ENCODE data around the gene LRRTM1.

LRRTM1 gene, protein sequence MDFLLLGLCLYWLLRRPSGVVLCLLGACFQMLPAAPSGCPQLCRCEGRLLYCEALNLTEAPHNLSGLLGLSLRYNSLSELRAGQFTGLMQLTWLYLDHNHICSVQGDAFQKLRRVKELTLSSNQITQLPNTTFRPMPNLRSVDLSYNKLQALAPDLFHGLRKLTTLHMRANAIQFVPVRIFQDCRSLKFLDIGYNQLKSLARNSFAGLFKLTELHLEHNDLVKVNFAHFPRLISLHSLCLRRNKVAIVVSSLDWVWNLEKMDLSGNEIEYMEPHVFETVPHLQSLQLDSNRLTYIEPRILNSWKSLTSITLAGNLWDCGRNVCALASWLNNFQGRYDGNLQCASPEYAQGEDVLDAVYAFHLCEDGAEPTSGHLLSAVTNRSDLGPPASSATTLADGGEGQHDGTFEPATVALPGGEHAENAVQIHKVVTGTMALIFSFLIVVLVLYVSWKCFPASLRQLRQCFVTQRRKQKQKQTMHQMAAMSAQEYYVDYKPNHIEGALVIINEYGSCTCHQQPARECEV

DNA sequence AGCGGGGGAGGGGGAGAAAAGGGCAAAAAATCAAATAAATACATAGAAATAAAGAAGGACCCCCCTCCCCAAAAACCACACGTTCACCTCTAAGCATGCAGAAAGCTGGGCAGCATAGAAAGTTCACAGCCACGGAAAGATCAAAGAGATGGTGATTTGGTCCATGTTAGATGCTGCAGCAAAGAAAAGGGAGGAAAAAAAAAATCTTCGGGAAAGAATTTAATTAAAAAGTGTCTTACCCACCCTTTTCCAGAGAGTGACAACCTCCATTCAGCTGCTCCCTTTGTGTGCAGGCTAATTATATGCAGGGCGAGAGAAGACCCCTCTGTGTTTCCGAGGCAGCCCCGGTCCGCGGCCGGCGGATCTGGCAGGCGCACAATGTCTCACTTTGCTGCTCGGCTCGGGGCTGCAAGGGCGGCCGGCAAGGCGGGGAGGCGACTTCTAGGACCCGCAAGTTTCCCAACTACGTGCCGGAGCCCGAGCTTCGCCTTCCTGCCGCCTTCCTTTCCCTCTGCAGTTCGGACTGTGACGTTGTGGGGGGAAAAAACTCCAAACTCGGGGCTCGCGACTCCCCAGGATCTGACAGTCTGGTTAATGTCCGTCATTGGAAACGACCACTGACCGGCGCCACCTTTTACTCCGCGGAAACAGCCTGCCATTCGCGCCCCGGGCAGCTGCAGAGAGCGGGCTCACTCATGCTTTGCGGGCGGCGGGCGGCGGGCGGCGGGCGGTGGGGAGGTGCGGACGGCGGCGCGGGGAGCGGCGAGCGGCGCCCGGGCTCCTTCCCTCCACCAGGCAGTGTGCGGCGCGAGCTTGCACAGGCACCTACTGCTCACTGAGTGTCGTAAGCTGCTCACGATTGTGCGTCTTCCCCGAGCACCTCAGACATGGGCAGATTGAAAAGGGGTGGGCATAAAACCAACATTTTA is at the start of gene LRRTM1:
LRRTM1 (minus strand) TSS at position 844 of the 929 bp plus-strand sequence. CDS start 933 bp downstream, outside the sequence.
- DNase-seq = no peak

DNA sequence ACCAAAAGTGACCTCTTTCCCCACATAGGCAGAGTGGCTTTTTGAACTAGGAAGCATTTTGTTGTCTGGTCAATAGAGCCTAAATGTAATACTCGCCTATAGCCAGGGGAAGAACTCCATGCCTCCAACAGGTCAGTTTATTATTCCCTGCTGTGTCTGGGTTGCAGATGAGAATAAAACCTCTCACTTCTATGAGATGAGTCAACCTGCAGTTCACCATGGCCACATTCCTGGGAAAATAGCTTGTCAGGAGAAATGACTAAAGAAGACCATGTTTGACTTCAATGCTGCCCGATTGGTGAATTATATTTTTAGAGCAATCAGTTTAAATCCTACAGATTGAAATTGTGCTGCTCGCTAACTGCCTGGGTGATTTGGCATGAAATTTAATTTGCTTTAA is 46.7 kb upstream of the LRRTM1 start:
- no peak for DNase-seq

DNA sequence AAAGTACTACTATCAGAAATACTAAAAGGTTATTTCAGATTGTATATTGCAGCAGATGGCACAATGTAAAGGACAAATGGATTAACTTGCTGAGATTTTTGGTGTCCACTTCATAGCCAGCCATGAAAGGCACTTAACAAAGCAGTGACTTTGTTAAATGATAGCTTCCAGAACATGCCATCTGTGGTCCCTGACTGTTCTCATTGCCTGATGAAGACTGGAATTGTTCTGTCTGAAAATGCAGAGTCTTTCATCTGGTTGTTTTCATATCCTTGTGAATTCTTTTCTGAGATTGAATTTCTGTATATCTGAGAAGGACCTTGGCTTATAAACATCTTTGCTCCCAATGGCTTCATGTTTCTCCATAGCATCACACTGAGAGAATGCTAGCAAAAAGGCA is 44.4 kb upstream of the LRRTM1 start:
- DNase-seq = no peak

DNA sequence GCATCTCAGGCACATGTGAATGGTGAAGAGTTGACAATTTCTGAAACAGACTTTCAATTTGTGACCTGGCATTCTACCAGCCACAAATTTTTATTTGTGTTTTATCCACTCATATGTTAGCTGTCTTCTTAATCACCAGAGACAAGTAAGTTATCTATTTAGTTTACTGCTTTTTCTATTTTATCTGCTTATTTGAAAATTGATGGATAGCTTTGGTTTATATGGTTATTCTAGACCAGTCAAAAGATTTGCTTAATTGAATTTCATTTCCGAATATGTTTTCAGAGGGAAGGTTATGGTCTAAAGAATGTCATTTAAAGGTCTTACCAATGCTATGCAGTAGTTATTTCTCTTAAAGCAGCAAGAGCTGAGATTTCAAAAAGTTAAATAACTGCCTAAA is 43.5 kb upstream of the LRRTM1 start:
- no peak for DNase-seq

DNA sequence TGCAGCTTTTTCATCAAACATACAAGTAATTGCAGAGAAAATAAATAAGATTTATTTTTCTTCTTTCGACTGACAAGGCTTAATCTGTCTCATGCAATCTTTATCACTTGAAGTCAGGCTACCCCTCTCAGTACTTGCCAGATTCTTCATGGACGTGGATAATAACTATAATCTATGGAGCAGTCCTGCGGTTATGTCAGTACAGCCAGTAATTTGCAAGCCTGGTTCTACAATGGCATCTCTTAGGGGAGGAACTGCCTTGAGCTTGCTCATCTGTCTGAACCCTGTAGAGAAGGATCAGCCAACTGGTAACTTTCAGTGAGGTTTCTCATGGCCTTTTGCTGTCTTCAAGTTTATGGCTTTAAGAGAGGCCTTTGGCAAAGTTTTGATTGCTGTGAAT is 35.5 kb upstream of the LRRTM1 start:
- DNase-seq = no peak

DNA sequence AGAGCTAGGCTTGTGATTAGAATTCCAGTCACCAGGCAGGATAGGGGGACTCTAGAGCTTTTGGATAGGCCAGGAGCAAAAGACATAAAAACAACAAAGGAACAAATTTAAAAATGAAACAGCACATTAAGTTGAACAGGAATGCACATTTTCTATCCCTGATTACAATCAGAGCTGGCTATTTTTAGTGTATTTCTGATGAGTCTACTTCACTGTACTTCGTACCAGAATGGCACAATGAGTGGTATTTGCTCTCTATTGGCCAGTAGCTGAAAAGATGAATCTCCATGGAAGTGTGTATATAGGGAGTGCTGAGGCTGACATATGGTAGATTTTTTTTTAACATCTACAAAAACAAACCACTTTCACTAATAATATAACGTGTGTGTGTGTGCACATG is 34.2 kb upstream of the LRRTM1 start:
- DNase-seq = no peak

DNA sequence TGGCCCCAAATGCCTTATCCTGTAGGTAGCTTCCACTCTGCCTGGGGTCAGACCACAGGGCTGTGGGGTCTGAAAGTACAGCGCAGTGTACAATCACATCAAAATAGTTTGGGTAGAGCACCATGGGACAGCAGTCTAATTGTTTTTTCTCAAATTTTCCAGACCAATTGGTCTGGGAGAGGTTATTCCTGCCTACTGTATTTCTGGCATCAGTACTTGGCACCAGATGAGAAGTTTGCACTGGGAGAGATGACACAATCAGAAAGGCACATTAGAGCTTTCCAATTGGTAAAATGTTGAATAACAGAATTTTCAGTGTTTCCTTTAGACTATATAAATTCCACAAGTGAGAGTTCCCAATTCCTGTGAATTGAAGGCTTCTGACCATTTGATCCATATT is 30.9 kb upstream of the LRRTM1 start:
- no peak for DNase-seq

DNA sequence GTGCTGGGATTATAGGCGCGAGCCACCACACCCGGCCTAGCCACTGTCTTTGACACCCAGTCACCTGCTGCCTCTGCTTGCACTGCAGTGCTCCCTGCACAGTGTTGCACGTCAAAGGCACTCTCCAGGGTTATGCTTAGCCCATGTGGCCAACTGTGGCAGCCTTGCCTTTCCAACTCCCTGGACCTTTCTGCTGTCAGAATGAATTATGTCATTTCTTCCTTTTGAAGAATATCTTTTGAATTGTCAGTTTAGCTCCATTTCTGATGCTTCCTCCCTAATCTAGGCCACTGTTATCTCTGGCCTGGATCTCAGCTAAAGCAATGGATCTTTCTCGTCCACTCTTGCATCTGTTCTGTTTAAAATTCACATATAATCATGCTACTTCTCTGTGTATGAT is 29.3 kb upstream of the LRRTM1 start:
- DNase-seq = no peak

DNA sequence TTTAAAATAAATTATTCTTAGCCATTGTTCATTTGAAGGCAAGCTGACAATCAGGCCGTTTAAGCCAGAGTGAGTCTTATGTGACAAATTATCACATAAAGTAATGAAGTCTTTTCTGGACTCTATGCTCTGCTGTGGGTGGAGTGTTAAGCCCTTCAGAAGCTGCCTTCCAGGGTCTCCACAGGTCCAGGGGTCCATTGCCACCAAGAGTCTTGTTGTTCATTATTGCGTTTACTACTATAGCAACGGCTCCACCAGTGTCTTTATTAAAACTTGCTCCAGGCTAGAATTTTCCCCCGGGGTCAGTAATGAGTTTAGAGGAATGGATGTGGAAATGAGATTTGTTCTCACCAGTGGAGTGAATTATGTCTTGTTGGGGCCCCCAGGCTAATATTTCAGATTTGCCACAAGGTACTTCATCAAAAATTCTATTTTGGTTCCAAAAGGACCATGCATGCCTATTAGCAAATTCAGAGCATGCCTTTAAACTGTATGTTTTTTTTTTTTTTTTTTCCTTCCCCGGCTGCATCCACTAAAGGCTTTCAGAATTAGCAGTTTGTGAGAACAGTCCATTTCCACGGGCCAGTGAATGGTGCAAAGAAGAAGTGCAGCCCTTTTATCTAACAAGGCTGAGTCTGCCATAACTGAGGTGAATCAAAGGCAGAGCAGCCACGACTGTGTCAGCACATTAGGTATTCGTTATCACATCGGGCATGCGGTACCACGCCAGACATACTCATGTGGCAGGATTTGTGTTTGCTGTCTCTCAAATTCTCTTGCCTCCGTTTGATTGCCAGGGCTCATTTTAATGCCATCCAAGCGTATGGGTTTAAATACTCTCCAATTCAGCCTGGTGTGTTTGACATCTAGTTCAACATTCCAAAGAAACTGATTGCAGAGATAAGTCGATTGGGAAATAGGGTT is 26.2 kb upstream of the LRRTM1 start:
- no peak for DNase-seq

DNA sequence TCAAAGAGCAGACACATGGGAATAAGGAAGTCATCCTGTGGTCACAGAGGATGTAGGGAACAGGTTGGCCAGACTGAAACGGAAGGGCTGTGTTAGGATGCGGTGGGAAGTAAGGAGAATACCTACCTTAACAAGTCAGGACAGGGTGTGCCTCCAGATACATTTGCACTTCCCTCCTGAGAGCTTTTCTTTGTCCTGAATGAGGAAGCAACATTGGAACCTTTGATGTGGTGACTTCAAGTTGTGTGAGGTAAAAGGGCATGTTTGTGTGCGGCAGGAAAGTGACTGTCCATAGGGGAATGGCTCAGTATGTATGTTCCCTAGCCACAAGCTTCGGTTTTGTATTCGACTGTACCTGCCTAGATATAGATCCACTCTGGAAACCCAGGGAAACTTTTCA is 24.9 kb upstream of the LRRTM1 start:
- no peak for DNase-seq

DNA sequence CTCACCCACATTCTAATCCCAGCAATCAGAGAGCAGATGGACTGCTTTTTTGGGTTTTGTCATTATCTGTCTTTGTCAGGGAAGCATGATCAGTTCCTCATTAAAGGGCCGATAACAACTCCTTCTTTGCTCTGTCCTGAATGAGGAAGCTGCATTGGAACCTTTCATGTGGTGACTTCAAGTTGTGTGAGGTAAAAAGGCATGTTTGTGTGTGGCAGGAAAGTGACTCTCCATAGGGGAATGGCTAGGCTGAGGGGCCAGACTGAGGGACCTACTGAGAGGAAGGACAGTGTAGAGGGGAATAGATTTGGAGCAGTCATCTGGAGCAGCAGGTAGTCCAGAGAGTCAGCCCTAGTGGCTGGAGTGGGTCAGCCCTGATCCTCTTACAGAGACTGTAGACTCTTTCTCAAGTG is 23.6 kb upstream of the LRRTM1 start:
- no peak for DNase-seq

DNA sequence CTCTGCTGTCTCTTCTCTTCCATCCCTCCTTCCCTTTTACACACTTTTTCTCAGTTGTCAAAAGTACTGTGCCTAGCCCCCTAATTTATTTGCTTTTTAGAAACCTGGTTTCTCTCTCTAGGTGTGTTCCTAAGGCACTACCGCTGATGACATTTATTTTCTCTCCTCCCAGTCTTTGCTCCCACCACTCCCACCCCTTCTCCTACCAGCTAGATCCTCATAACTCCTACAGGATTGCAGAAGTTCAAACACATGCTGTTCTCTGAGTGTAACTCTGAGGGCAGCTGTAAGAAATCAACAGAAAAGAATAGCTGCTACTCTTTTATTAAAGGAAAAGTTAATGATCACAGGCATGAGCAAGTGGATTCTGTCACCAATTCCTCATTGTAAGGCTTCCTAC is 22.3 kb upstream of the LRRTM1 start:
- DNase-seq = no peak

DNA sequence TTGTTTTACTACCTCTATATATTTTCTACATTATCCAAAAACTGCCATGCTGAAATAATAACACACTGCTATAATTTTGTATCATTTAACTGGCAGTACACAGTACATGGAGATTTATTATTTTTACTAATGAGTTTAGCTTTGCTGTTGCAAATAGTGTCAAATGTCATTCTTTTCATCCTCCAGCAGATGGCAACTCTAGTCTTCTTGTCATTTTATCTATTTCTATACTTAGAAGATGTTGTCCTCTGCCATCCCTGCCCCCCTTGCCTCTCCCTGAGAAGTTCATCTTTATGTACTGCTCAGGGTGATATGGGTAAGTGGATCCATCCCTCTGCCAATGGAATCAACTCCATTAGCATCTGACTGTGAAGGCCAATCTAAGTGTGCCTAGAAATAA is 21.7 kb upstream of the LRRTM1 start:
- DNase-seq = no peak

DNA sequence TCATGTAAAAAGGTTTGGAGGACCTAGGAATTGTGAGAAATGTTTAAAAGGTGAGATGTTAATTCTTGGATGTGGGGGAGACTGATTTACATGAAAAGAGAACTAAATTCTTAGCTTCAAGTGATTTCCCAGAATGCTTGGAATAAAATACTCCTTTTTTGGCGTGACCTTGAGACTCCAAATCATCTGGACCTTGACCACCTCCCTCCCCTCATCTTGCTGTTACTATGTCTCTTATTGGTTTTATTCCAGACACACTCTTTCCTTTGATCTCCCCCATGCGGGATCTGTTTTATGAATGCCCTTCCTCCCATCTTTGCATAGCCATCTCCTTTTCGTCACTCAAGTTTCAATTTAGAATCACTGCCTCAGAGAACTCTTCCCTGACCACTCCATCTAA is 20.0 kb upstream of the LRRTM1 start:
- no peak for DNase-seq

DNA sequence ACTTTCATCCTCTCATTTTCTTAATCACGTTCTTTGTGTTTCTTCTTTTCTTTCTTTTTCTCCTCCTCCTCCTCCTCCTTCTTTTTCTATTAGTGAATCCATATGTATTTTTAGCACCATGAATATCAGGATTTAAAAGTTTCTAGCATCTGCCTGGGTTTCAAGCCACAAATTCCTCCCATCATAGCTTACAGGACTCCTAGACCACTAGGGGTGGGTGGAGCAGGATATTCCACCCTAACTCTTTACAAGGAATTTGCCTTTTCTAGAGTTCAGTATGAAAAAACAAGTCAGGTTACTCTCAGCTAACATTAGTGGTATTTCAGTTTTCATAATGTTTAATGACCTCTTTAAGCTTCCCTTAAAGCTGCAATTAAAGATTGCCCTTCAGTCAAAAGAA is 19.1 kb upstream of the LRRTM1 start:
- no peak for DNase-seq

DNA sequence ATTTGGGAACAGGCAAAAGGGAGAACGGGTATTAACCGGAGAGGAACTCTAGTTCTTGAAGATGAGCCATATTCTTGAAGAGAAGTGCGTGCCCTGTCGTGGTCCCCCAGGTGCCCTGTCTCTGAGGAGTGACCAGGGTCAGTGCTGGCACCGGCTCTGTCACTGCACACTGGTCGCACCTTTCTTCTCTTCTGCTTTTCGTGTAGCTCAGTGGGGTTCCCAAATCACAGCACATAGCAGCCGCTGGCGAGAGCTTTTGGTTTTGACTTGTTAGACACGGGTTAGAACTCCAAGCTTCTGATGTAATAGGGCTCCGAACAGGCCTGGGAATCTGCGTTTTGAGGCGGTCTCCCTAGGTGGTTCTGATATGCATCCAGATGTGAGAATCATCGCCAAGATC is 18.4 kb upstream of the LRRTM1 start:
- no peak for DNase-seq

DNA sequence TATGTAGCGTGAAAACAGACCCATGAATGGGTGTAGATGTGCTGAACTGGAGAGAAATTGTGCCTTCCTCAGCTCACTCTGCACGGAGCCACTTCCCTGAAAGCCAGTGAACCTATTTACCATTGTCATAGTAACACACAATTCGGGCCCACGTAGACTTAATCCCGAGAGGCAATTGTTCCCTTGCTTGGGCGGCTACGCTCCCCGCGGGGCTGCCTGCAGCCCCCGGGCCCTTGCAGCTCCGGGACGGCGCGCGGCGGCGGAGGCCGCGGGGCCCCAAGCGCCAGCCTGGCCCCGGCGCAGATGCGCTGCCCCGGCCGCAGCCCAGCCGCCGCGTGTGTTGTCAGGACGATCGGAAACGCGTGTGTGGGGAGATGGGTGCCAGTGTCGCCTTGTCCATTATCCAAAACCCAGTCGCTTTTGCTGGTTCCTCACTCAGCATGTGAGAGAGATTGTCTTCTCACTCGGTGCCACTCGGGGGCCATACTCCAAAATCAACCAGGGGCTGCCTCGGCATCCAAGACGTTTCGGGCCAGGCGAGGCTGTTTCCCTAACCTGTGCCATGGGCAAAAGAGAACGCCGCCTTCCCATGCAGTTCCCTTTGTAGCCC is 17.9 kb upstream of the LRRTM1 start:
- DNase-seq = no peak

DNA sequence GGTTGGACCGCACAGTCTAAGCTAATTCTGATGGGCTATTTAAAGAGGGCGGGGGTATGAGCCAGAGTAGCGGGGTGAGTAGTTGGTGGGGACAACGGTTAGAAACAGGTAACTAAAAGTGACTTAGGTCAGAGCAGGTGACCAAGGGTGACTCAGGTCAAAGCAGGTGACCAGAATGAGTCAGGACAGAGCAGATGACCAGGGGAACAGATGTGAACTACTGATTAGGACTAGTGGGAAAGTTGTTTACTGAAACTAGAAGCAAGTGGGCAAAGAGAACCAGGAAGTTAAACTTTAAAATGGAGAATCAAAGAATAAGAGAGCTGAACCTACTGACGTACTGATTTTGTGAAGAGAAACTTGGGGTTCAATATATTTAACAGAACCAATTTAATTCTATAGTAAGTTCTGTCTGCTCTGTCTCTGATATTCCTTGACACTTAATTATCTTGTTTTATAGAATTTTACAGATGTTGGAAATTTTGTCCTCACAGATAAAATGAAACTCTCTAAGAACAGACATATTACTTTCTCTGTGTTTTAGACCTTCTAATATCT is 7.8 kb upstream of the LRRTM1 start:
- no peak for DNase-seq

DNA sequence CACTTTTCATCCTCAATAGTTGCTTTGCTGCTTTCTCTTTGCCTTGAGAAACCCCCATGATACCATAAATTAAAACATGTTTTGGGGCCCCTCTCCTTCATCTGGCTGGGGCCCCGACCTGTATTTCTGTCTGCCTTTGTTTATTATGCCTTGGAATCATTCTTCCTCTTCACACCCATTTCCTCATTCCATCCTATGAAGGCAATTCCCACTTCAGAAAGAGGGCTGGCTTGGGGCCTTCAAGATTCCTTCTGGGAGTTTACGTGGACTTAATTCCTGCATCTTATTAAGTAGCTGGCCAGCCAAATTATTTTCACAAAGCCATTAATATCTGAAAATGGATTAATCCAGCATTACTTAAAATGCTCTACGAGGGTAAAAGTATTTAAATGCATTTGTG is 6.8 kb upstream of the LRRTM1 start:
- DNase-seq = no peak

DNA sequence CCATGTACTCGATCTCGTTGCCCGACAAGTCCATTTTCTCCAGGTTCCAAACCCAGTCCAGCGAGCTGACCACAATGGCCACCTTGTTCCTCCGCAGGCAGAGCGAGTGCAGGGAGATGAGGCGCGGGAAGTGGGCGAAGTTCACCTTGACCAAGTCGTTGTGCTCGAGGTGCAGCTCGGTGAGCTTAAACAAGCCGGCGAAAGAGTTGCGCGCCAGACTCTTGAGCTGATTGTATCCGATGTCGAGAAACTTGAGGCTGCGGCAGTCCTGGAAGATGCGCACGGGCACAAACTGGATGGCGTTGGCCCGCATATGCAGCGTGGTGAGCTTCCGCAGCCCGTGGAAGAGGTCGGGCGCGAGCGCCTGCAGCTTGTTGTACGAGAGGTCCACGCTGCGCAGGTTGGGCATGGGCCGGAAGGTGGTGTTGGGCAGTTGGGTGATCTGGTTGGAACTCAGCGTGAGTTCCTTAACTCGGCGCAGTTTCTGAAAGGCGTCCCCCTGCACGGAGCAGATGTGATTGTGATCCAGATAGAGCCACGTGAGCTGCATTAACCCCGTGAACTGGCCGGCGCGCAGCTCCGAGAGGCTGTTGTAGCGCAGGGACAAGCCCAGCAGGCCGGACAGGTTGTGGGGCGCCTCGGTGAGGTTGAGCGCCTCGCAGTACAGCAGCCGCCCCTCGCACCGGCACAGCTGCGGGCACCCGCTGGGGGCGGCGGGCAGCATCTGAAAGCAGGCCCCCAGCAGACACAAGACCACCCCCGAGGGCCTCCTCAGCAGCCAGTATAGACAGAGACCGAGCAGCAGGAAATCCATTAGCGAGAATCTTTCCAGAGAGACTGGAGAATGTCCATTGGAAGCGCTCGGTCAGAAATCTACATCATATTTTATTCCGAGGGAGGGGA is 1.3 kb downstream of the LRRTM1 start:
- DNase-seq = no peak

Measured in activated CD4-positive, alpha-beta T cell treated with anti-CD3 and anti-CD28 coated beads, Interleukin-2, amount 50 U/mL, for 16 hours (primary cell).